GM19025 (cell line): ENCODE data around the gene EFCAB11.
"Not testable (repeated sequence)": the region's sequence is repeated elsewhere in the genome, so short reads cannot be mapped to it uniquely, and the experiment has no call there.

Source experiments
- ATAC-seq: cut with Tn5 transposase; IDR thresholded peaks from one replicate; pipeline ENCODE4 v1.9.1; 2021; ENCODE audit warnings: mild to moderate bottlenecking, low read depth, moderate library complexity; ENCODE audit not compliant: unreplicated experiment

The EFCAB11 gene

DNA sequence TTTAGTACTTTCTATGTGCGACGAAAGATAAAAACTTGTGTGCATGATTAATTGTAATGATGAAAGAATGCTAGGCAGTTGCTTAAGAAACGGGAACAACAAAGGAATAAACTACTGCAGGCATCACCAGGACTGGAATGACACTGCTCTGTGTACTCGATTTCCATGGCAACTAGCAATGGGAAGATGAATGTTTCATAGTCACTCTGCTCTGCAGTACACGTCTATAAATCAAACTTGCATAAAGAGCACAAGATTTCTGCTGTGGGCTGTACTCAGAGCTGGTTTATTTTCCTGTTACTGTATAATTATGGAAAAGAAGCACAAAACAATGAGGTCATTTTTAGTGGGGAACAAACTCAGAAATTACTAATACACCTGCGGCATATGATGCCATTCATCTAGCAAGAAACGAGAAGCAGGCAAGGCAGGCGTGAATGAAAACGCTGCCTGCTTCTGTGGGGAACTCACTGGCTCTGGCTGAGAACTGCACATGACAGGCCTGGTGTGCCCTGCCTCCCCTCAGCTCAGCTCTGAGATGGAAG lies 41.8 kb downstream of the EFCAB11 start:
- no peak for ATAC-seq

DNA sequence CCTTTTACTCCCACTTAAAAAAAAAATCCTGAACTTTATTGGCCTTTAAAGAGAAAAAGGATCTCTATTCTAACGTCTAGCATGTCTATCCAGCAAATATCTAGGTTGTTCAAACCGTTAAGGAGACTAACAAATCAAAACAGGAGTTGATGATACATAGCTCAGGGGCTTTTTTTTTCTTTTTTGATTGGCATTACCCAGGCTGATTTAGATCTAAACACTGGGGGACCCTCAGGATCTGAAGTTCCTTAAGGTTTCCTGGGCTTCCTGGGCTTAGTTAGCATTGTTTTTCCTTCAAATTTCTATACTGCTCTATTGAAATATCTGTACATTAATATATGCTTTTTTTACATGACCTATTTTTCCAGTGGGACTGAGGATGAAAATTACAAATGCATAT lies 42.3 kb downstream of the EFCAB11 start:
- no peak for ATAC-seq

DNA sequence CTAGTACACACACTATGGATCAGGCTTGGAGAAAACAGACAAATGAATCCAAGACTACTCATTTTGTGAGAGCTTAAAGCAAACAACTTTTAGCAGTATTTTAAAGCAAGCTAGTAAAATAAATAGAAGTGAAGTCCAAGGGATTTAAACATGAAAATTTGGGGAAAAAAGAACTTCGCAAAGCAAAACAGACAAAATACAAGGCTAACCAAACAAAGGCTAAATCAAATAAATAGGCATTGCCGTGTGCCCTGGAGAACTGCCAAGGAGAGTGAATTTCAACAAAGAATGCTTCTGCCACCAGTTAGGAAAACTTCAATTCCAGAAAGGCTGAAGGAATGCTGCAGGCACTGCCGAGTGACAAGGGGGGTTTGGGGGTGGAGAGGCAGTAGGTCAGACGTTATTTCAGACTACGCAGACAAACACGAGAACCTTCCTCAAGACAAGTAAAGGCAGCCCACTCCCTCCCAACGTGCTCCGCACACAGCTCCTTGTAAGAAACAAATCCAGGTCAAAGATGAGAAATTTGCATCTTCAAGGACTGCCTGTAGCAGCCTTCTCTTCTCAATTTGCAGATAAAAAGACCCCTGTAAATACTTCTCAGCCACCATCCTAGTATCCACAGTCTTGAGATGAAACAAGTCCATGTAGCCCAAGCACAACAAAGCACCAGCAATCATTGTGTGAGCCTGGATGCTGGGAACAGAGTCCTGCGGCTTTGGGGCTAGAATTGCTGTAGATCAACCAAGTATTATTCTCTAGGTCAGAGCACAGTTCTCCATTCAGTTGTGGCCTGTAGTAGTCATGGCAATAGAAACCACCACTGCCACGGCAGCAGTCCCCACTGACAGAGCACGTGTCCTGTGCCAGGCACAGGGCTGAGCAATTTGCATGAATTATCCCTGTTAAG lies 43.3 kb downstream of the EFCAB11 start:
- ATAC-seq, result no peak

DNA sequence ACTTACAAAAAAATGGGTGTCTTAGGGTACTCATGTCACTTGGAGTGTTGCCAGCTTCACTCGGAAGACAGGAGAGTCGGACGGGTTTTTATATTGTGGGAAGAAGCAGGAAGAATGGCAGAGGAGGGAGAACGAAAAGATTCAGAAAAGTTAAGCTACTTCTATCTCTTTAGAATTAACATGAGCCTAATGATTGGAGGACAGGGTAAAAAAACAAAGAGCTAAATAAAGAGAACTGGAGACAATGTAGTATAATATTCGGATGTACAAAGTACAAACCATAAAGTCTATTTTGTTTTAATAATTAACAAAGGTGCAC lies 43.9 kb downstream of the EFCAB11 start:
- ATAC-seq, result no peak

DNA sequence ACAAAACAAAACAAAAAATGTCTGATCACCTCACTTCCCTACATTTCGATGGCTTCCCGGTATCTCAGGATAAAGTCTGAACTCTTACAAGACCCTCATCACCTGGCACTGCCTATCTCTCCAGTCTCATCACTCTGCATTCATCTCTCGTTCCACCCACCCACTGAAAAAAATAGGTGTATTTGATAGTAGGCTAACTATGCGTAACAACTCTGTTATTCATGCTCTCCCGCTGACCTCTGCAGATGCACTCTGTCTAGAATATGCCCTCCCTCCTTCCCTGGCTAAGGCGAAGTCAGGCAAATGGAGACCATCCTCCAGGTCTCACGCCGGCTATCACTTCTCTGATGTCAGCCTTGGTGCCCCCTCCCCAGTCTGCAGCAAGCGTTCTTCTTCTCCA lies 44.9 kb downstream of the EFCAB11 start:
- ATAC-seq, result no peak

DNA sequence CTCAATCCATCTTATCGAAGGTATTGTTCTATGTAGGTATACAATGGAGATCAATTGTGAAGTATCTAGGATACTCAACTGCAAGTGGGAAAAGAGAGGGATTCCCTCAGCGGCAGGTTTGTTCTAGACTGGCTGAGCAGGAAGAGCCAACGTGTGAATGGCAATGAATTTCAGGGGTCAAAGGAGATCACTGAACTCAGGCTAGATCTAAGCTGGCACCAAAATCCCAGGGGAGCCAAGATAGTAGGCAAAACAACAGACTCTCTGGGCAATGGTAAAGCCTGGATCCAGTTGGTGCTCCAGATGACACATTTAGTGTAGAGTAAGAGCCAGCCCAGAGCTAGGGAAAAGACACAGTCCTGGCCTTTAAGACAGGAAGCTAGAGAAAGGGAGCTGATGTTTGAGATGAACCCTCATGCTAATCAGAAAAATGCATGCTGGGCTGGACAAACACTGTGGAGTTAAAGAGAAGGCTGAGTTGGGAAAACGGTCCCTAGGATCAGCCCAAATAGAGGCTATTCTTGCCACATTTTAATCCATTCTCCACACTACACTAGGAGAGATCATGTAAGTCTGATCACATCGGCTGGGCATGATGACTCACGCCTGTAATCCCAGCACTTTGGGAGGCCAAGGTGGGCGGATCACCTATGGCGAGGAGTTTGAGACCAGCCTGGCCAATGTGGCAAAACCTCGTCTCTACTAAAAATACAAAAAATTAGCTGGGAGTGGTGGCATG lies 45.6 kb downstream of the EFCAB11 start:
- ATAC-seq, result no peak

DNA sequence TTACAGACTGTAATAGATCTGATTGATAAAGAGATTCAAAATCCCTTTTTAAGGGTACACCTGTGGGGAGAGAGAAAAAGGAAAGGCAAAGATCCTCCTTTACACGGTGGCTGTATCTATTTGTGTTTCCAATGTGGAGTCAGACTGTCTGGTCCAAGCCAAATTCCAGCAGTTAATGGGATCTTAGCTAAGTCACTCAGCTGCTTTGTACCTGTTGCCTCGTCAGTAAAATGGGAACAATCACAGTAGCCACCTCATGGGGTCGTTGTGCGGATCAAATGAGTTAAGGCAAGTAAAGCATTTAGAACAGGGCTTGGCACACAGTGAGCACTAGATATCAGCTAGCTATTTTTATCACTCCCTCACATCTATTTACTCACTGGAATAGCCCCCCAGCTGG lies 46.9 kb downstream of the EFCAB11 start:
- no peak for ATAC-seq

DNA sequence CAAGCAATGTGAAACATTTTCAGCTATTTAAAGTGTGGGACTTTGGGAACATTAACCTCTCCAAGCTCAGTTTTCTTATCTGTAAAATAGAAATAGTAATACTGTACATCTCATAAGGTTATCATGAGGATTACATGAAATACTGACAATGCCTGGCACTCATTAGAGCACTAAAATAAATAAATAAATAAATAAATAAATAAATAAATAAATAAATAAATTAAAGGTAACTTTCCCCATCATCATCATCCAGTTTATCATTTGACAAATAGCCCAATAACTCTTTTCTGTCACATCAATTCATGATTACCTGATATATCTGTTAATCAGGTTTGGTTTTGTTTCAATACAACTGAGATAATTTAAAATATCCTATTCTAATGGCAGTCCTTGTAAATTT lies 48.5 kb downstream of the EFCAB11 start:
- no peak for ATAC-seq

DNA sequence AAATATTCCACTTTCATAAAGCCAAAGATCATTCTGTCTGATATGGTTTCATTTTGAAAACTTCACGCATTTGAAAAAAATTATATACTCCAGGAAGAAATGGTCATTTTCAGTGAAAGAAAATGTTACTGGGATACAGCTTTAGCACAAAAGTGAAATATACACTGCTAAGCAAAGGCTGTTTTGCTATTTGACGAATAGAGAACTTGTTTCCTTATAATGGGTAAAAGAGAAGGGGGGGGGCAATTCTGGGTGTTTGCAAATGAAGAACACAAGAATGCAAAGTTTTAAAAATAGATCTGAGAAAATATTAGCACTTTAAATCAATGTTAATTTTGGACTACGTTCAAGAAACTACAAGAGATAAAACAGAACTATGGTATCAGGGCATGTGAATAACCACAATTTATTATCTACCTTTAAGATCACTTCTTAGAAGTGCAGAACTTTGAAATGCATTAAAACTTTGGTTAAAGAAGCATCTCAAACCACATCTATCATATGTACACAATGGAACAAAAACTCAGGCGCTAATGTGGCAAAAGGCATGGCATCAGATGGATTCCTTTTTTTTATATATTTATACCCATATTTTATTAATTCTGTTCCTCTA lies 51.1 kb downstream of the EFCAB11 start:
- no peak for ATAC-seq

DNA sequence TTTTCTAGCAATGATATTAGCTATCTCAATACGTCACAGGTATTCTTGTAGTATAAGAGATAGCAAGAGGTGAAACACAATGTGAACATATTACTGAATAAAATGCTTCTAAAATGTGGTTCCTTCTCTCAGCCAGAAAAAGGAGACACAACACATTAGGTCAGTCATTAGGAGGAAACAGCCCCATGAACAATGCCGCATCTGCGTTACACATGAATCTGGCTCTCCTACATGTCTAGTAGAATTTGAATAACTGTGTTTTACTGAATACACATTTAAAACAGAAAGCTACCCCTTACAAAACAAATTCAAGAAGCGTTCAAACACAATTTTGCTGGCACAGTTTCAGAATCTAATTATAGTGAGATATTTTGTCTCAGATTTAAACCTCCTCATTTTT lies 51.6 kb downstream of the EFCAB11 start:
- ATAC-seq, result no peak

DNA sequence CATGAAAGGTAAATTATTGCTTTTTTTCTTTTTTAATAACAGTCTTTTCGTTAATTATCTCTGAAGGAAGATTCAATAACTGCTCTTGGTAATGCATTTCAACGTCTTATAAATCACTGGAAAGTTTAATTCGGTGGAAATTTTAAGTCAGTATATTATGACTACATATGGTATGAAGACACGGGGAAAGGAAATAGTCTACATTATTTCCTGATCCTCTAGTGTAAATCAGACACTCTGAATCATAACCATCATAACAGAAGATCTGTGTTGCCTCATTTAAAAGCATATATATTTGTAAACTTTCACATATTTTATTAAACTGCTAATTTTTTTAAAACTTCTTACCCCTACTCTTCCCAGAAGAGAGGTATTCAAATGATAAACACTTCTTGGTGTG lies 53.7 kb downstream of the EFCAB11 start:
- no peak for ATAC-seq

DNA sequence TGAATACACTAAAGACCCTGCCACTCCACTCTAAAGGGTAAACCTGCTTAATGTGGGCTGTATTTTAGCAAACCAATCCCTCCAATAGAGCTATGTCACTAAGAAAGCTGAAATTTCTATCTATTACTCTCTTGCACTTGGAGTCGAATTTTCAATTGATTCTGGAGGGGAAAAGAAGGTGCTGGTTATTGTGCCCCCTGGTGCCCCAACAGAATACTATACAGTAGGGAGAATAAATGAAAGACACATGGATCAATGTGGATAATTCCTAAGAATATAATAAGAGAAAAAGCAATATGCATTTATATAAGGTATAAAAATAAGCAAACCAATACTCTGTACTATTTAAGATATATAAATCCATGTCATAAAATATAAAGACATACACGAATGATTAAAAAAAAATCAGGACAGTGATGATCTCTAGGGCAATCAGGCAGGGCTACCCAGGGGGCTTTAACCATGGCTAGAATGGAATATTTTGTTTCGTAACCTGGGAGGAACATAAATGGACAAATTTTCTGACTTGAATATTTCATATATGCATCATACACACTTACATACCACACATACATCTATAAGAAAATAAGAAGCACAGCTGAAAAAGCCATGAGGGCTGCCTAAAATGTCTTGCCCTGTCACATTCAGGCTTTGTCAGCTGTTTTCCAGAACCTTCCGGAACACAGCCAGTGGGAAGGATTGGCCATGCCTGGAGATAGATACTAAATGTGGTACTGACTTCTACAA lies 54.4 kb downstream of the EFCAB11 start:
- ATAC-seq, result no peak

DNA sequence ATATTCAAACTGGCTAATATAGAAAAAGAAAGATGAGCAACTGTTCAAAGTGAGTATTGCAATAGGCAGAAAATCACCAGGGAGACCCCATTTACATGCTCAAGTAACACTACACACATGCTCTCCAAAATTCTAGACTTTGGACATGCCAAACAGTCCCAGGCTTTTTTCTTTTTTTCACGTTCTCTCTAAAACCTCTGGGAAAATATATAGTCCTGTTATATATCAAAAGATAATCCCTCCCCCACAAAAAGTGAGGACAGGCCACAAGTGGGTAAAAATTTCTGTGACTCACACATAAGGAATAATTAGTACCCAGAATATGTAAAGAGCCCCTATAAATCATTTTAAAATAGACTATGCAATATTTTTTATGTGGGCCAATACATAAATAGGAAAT lies 55.2 kb downstream of the EFCAB11 start:
- no peak for ATAC-seq

DNA sequence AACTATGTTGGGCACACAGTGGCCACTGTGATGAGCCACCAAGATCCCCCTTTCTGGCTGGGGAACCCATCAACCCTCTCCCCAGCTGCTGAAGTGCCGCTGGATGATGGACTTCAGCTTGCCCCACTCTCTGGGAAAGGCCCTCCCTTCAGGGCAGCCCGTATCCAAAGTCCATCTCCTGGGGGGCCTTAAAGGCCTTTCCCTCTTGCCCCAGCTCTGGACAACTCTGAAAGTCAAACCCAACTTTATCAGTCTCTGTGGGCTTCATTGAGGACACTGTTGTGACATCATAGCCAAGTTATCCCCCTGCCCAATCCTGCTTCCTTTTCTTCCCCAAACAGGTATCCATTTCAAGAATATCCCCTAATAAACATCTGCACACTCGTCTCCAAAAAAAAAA lies 61.1 kb downstream of the EFCAB11 start:
- not testable (repeated sequence) for ATAC-seq

DNA sequence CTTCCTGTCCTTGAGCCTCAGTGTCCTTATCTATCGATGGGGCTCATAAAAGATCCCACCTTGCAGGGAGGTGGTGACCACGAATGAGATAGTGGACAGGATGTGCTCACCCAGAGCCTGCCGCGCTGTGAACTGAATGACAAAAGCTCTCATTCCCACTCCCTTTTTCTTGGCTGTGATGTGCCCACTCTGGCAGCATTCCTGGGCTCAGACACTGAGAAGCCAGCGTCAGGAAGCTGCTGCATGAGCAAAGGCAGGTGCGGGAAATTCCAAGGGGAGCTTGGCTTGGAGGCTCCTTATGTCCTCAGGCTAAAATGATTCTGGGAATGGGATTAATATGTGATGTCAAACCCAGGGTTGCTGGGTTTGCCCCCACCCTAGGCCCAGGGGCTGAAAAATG lies 61.6 kb downstream of the EFCAB11 start:
- ATAC-seq, result no peak

DNA sequence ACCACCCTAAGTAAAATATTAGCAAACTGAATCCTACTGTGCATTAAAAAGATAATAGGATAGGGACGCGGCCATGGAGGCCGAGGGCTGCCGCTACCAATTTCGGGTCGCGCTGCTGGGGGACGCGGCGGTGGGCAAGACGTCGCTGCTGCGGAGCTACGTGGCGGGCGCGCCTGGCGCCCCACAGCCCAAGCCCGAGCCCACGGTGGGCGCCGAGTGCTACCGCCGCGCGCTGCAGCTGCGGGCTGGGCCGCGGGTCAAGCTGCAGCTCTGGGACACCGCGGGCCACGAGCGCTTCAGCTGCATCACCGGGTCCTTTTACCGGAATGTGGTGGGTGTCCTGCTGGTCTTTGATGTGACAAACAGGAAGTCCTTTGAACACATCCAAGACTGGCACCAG lies 62.8 kb downstream of the EFCAB11 start:
- ATAC-seq, result not testable (repeated sequence)

DNA sequence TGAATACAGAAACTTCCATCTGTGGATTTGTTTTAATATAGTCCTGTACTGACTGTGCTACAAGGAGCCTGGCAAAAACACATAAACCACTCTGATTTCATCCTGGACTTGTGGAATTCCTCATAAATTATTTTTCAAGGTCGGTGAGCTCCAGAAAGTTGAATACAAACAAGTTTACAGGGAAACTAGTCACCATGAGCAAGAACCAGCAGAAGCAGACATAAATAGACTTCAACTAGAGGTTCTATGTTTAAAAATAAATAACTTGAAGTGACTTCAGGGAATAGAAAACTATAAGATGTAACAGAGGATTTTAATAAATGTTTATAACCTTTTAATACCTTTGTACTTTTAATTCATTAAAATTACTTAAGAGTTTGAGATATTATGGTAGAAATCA lies 63.5 kb downstream of the EFCAB11 start:
- no peak for ATAC-seq

DNA sequence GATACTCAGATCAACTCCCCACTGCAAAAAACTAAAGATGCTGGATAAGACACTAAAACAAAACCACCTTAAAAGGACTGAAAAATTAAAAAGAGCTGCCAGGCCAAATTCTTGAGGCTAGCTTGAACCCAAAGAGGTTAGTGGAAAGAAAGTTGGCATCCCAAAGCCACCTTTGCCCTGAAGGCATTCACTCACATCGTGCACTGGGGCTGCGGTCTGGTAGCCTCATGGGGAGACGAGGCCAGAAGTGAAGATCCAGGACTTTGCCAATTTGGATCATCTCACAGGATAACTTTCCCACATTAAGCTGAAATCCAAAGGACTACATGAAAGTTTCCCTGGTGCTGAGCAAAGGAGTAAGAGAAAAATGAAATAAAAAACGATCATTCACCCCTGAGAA lies 63.9 kb downstream of the EFCAB11 start:
- ATAC-seq, result no peak

DNA sequence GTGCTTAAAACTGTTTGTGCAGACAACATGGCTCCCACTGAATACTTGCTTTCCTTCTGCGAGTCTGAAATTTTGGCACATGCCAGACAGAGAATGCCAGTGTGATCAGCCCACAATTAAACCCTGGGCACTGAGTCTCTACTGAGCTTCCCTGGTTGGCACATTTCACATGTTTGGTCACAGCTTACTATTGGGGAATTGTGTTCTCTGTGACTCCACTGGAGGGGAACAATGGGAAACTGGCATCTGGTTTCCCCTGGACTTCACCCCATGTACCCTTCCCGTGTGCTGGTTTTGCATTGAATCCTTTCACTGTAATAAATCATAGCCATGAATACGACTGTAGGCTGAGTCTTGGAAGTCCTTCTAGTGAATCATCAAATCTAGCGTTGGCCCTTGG lies 64.9 kb downstream of the EFCAB11 start:
- no peak for ATAC-seq

DNA sequence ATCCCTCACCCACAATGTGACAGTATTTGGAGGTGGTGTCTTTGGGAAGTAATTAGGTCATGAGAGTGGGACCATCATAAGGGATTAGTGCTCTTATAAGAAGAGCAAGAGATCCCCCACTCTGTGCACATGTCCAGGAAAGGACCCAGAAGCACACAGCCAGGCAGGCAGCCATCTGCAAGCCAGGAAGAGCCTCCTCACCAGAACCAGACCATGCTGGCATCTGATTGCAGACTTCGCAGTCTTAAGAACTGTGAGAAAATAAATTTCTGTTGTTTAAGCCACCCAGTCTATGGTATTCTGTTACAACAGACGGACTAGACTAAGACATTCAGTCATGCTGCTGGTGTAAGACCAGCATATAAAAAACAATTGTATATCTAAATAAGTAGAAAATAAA lies 69.8 kb downstream of the EFCAB11 start:
- ATAC-seq, result no peak

DNA sequence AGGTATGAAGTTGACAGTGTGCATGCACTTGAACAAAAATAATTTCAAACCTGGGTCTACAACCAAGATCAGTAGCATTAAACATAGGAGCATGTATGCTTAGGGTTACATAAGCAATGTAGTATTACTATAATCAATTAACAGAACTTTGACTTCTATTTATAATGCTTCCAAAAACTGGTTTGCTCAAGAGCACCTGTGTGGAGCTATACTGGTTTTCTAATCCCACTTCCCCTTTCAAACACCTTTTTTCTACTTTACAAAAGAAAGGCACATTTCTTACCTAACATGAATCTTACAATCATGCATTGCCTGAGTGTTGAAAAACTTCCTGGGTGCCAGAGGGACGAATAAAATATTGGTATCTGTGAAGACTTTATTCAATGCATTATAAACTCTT lies 72.7 kb downstream of the EFCAB11 start:
- ATAC-seq, result no peak
